Caco-2 (cell line): ENCODE data around the gene ADGRV1. TPM values are rescaled to one million over a fixed set of nuclear protein-coding genes. Genes with fewer than 3 reads are reported as not detected.

Experiments
- BruUV-seq: library from RNA; stranded (reverse); fragments of 400-500 nt; replicated peaks from 2 replicates; lab custom pipeline; 2021; lab: Mats Ljungman, UMichigan
- CTCF ChIA-PET: fragments of 300-600 bp; sonication (Branson Sonifier 250); formaldehyde crosslinking; loops from one replicate; lab custom pipeline; 2022; ENCODE audit warnings: antibody characterized with exemption; lab: Charles Lee
- POLR2A ChIA-PET: fragments of 300-600 bp; sonication (Branson Sonifier 250); formaldehyde crosslinking; loops from one replicate; lab custom pipeline; 2022; ENCODE audit warnings: antibody characterized with exemption; lab: Charles Lee
- DNase-seq, 2 experiments: peaks; one replicate each; pipeline versions ENCODE4 v3.0.0 to v3.0.0-alpha.2; 2020 to 2022
- H3K27me3 ChIP-seq: replicated peaks from 2 replicates; pipeline ENCODE4 v1.6.0; 2011; ENCODE audit warnings: low read length; ENCODE audit not compliant: control insufficient read depth, insufficient read depth
- H3K36me3 ChIP-seq: 2 replicates; pipeline ENCODE4 v1.5.1; 2011; ENCODE audit warnings: low read length; ENCODE audit not compliant: control insufficient read depth, insufficient read depth
- H3K4me1 ChIP-seq: fragments of 250-450 bp; sonication (Bioruptor Pico); 2 replicates; pipeline ENCODE4 v1.5.1; 2020; ENCODE audit warnings: mild to moderate bottlenecking
- H3K4me3 ChIP-seq: 2 replicates; pipeline ENCODE4 v1.5.1; 2011; ENCODE audit warnings: low read depth, mild to moderate bottlenecking, control low read depth, low read length
- H3K9me3 ChIP-seq: fragments of 250-450 bp; sonication (Bioruptor Pico); 2 replicates; pipeline ENCODE4 v1.5.1; 2020; ENCODE audit warnings: mild to moderate bottlenecking, moderate library complexity
- H3K27ac Mint-ChIP-seq: one replicate; pipeline ENCODE4 v1.8.0; 2022; ENCODE audit warnings: mixed read lengths; ENCODE audit not compliant: unreplicated experiment
- H3K27me3 Mint-ChIP-seq: one replicate; pipeline ENCODE4 v1.8.0; 2022; ENCODE audit warnings: mixed read lengths; ENCODE audit not compliant: insufficient read depth, unreplicated experiment
- H3K36me3 Mint-ChIP-seq: one replicate; pipeline ENCODE4 v1.8.0; 2022; ENCODE audit warnings: mild to moderate bottlenecking, mixed read lengths; ENCODE audit not compliant: insufficient read depth, unreplicated experiment
- H3K4me1 Mint-ChIP-seq: one replicate; pipeline ENCODE4 v1.8.0; 2022; ENCODE audit warnings: low read depth, mixed read lengths; ENCODE audit not compliant: unreplicated experiment
- H3K4me3 Mint-ChIP-seq: one replicate; pipeline ENCODE4 v1.8.0; 2022; ENCODE audit warnings: mild to moderate bottlenecking, moderate library complexity, mixed read lengths; ENCODE audit not compliant: unreplicated experiment
- H3K9me3 Mint-ChIP-seq: one replicate; pipeline ENCODE4 v1.8.0; 2022; ENCODE audit warnings: mixed read lengths; ENCODE audit not compliant: unreplicated experiment
- intact Hi-C: fragments of 100-400 bp; cut with micrococcal nuclease; formaldehyde crosslinking; loops from one replicate; pipeline ENCODE4 v1.10.0; 2022; ENCODE audit not compliant: unreplicated experiment
- total RNA-seq: library from RNA; stranded (reverse); gene quantifications from 2 replicates; pipeline ENCODE4 v1.2.3, GENCODE V29; 2022
- TF ChIP-seq, protein P1 (sequence below), 2 experiments: fragments of 200-600 bp in 1 of 2; IDR thresholded peaks; 1 replicate in 1 of 2; 2 replicates in 1 of 2; pipeline versions ENCODE4 v1.5.1 to v1.8.0; 2011 to 2022; ENCODE audit warnings: antibody characterized with exemption in 1 of 2, control low read depth in 1 of 2, inconsistent platforms in 1 of 2, low read depth in 1 of 2, low read length in 1 of 2, mild to moderate bottlenecking in 1 of 2, moderate library complexity in 1 of 2; ENCODE audit not compliant: insufficient read depth in 1 of 2, severe bottlenecking in 1 of 2, unreplicated experiment in 1 of 2

Gene ADGRV1
- total RNA-seq, 1 experiment from 2014 or later, result 23.2 TPM

GRCh38 chr5:91175708-91176107, 617.1 kb downstream of the ADGRV1 start:
- H3K4me3 ChIP-seq, result no peak overlapping the region
- intact Hi-C loops, result loop anchor here (5.0 kb wide), 1 partner anchor 73 kb away; no protein-coding TSS in a partner anchor
- no TSS peak for BruUV-seq
- H3K36me3 Mint-ChIP-seq, result no peaks in the 10 kb centered on the region
- H3K9me3 Mint-ChIP-seq, result no peaks in the 10 kb centered on the region
- H3K27me3 Mint-ChIP-seq, result no peaks in the 10 kb centered on the region
- H3K9me3 ChIP-seq, result no peaks in the 10 kb centered on the region
- peaks cover 15% of the 10 kb centered on the region for H3K4me1 ChIP-seq
- H3K4me3 Mint-ChIP-seq, result no peak overlapping the region
- ChIA-PET CTCF (no interaction called here), POLR2A (no interaction called here)
- DNase-seq, result no peak
- no peaks in the 10 kb centered on the region for H3K36me3 ChIP-seq
- H3K27ac Mint-ChIP-seq, result no peak overlapping the region
- H3K27me3 ChIP-seq, result no peaks in the 10 kb centered on the region
- peaks cover 10% of the 10 kb centered on the region for H3K4me1 Mint-ChIP-seq
- TF ChIP-seq, protein P1, sequence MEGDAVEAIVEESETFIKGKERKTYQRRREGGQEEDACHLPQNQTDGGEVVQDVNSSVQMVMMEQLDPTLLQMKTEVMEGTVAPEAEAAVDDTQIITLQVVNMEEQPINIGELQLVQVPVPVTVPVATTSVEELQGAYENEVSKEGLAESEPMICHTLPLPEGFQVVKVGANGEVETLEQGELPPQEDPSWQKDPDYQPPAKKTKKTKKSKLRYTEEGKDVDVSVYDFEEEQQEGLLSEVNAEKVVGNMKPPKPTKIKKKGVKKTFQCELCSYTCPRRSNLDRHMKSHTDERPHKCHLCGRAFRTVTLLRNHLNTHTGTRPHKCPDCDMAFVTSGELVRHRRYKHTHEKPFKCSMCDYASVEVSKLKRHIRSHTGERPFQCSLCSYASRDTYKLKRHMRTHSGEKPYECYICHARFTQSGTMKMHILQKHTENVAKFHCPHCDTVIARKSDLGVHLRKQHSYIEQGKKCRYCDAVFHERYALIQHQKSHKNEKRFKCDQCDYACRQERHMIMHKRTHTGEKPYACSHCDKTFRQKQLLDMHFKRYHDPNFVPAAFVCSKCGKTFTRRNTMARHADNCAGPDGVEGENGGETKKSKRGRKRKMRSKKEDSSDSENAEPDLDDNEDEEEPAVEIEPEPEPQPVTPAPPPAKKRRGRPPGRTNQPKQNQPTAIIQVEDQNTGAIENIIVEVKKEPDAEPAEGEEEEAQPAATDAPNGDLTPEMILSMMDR (IDR thresholded peaks at IDR 0.05; ENCODE audit: insufficient read depth in 1 of 2, low read depth in 1 of 2, low read length in 1 of 2, severe bottlenecking in 1 of 2, unreplicated experiment in 1 of 2), result no peak

- Histone ChIP-seq H3K9me3 (no peaks in the 10 kb centered on the region), H3K4me1 (peaks cover 15% of the 10 kb centered on the region), H3K27me3 (no peaks in the 10 kb centered on the region), H3K4me3 (no peak overlapping the region), H3K36me3 (no peaks in the 10 kb centered on the region)
- TF ChIP-seq, protein P1 (IDR thresholded peaks at IDR 0.05; ENCODE audit: insufficient read depth in 1 of 2, low read depth in 1 of 2, low read length in 1 of 2, severe bottlenecking in 1 of 2, unreplicated experiment in 1 of 2), result no peak
- H3K27ac Mint-ChIP-seq, result peak overlapping the region; percentile 61
- ChIA-PET CTCF (no interaction called here), POLR2A (no interaction called here)
- H3K4me1 Mint-ChIP-seq, result peaks cover 10% of the 10 kb centered on the region
- no peaks in the 10 kb centered on the region for H3K27me3 Mint-ChIP-seq
- no peaks in the 10 kb centered on the region for H3K36me3 Mint-ChIP-seq
- no peak overlapping the region for H3K4me3 Mint-ChIP-seq
- intact Hi-C loops, result loop anchor here (5.0 kb wide), 1 partner anchor 74 kb away; no protein-coding TSS in a partner anchor
- no TSS peak for BruUV-seq
- DNase-seq, result peak in 1 of 2 experiments; percentile 34
- no peaks in the 10 kb centered on the region for H3K9me3 Mint-ChIP-seq
Observed at GRCh38 chr5:91176288-91177016, 617.9 kb downstream of the ADGRV1 start.

DNA sequence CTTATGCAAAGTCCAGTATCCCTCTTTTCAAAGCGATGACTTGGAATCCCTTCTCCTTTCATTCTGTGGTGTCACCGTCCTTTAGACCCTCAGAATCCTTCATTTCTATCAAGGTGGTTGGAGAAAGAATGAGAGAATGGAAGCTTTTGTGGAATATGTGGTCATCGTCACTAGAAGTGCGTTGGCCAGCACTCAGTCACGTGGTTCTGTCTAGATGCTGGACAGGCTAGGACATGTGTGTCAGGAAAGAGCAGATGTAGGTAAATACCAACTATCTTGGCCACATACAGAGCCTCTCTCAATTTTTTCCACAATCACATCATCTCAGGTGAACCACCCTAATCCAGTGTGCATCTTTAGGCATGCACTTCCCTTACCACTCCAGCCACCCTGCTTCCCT, 618.5 kb downstream of the ADGRV1 start:
- H3K27ac Mint-ChIP-seq, result peak overlapping the region; percentile 61
- no peak overlapping the region for H3K4me3 Mint-ChIP-seq
- no peaks in the 10 kb centered on the region for H3K36me3 Mint-ChIP-seq
- Histone ChIP-seq H3K36me3 (no peaks in the 10 kb centered on the region), H3K27me3 (no peaks in the 10 kb centered on the region), H3K9me3 (no peaks in the 10 kb centered on the region), H3K4me3 (no peak overlapping the region), H3K4me1 (peaks cover 15% of the 10 kb centered on the region)
- no peaks in the 10 kb centered on the region for H3K9me3 Mint-ChIP-seq
- intact Hi-C loops, result loop anchor here (5.0 kb wide), 1 partner anchor 75 kb away; no protein-coding TSS in a partner anchor
- BruUV-seq, result no TSS peak
- H3K4me1 Mint-ChIP-seq, result peaks cover 10% of the 10 kb centered on the region
- DNase-seq, result no peak
- ChIA-PET POLR2A (interaction anchor here (0.6 kb wide), 1 partner anchor 57 kb away, joined by 3 read pairs; no protein-coding TSS in a partner anchor), CTCF (no interaction called here)
- TF ChIP-seq, protein P1 (IDR thresholded peaks at IDR 0.05; ENCODE audit: insufficient read depth in 1 of 2, low read depth in 1 of 2, low read length in 1 of 2, severe bottlenecking in 1 of 2, unreplicated experiment in 1 of 2), result no peak
- H3K27me3 Mint-ChIP-seq, result no peaks in the 10 kb centered on the region
